Right kidney (tissue), 1 donor: Measurements from ENCODE around the gene CFHR5.
"Not testable (repeated sequence)": the region's sequence is repeated elsewhere in the genome, so short reads cannot be mapped to it uniquely, and the experiment has no call there.

Experiments
- DNase-seq: peaks from one replicate; pipeline ENCODE4 v3.0.0-alpha.2; 2016

The CFHR5 gene

GRCh38 chr1:197017558-197018146 is 40.3 kb downstream of the CFHR5 start:
- DNase-seq: no peak

- no peak for DNase-seq
Observed at GRCh38 chr1:197021716-197022115, 44.4 kb downstream of the CFHR5 start.

- DNase-seq: no peak
Observed at GRCh38 chr1:197024460-197024859, 47.1 kb downstream of the CFHR5 start.

GRCh38 chr1:197027359-197027758 is 50.0 kb downstream of the CFHR5 start:
- DNase-seq: no peak

GRCh38 chr1:197029749-197030148 is 52.4 kb downstream of the CFHR5 start:
- DNase-seq: no peak

- DNase-seq: not testable (repeated sequence)
Observed at GRCh38 chr1:197034631-197035339, 57.4 kb downstream of the CFHR5 start.

GRCh38 chr1:197036861-197037260 is 59.5 kb downstream of the CFHR5 start:
- DNase-seq: no peak

GRCh38 chr1:197041486-197042353 is 64.4 kb downstream of the CFHR5 start:
- DNase-seq: no peak

GRCh38 chr1:197042676-197043341 is 65.5 kb downstream of the CFHR5 start:
- no peak for DNase-seq

- no peak for DNase-seq
Observed at GRCh38 chr1:197049100-197049499, 71.7 kb downstream of the CFHR5 start.
